ENCODE measurements around the gene DCTN3.

DCTN3 gene

GRCh38 chr9:34653151-34654072 is 33.1 kb upstream of the DCTN3 start:
- TF ChIP-seq CTCF (IDR thresholded peaks at IDR 0.05; ENCODE audit: low read depth, low read length): no peak
- in situ Hi-C loops (cut with HindIII; ENCODE audit: low sequenced_read_pairs): no loop called here
- DNase-seq (ENCODE audit: low read depth, low spot score): no peak
- no peak overlapping the region for H3K4me3 ChIP-seq (ENCODE audit: low read depth, low read length)

- peak overlapping the region; percentile 35 for H3K4me3 ChIP-seq (ENCODE audit: low read depth, low read length)
- in situ Hi-C loops (cut with HindIII; ENCODE audit: low sequenced_read_pairs): no loop called here
- TF ChIP-seq CTCF (IDR thresholded peaks at IDR 0.05; ENCODE audit: low read depth, low read length): no peak
- DNase-seq (ENCODE audit: low read depth, low spot score): no peak
These were observed 32.3 kb upstream of the DCTN3 start for GRCh38 chr9:34652602-34653000.

- in situ Hi-C loops (cut with HindIII; ENCODE audit: low sequenced_read_pairs): no loop called here
- H3K4me3 ChIP-seq (ENCODE audit: low read depth, low read length): peak within 1 kb of the TSS; percentile 35
- no peak for TF ChIP-seq CTCF (IDR thresholded peaks at IDR 0.05; ENCODE audit: low read depth, low read length)
- peak; percentile 80 for DNase-seq (ENCODE audit: low read depth, low spot score)
These were observed 31.7 kb upstream of the DCTN3 start, which contains the start of gene IL11RA for GRCh38 chr9:34651876-34652601. Gene IL11RA, plus strand, starts transcription at chr9:34652185. Its CDS starts 3,033 bp downstream, at chr9:34655218.

- H3K4me3 ChIP-seq (ENCODE audit: low read depth, low read length): peak overlapping the region; percentile 35
- no peak for TF ChIP-seq CTCF (IDR thresholded peaks at IDR 0.05; ENCODE audit: low read depth, low read length)
- in situ Hi-C loops (cut with HindIII; ENCODE audit: low sequenced_read_pairs): no loop called here
These were observed 31.0 kb upstream of the DCTN3 start for GRCh38 chr9:34651321-34651720.

GRCh38 chr9:34650816-34651215 is 30.5 kb upstream of the DCTN3 start:
- H3K4me3 ChIP-seq (ENCODE audit: low read depth, low read length): no peak overlapping the region
- DNase-seq (ENCODE audit: low read depth, low spot score): peak; percentile 52
- no peak for TF ChIP-seq CTCF (IDR thresholded peaks at IDR 0.05; ENCODE audit: low read depth, low read length)
- in situ Hi-C loops (cut with HindIII; ENCODE audit: low sequenced_read_pairs): no loop called here

More at GRCh38 chr9:34651321-34651720, 31.0 kb upstream of the DCTN3 start:
- DNase-seq (ENCODE audit: low read depth, low spot score): peak; percentile 18

GRCh38 chr9:34648673-34649072 is 28.4 kb upstream of the DCTN3 start:
- in situ Hi-C loops (cut with HindIII; ENCODE audit: low sequenced_read_pairs): no loop called here
- H3K4me3 ChIP-seq (ENCODE audit: low read depth, low read length): no peak overlapping the region
- no peak for DNase-seq (ENCODE audit: low read depth, low spot score)
- no peak for TF ChIP-seq CTCF (IDR thresholded peaks at IDR 0.05; ENCODE audit: low read depth, low read length)

Data from astrocyte of the spinal cord (primary cell).